H9 (cell line): Measurements from ENCODE around the gene BRWD1. TPM values are rescaled to one million over a fixed set of nuclear protein-coding genes. Genes with fewer than 3 reads are reported as not detected.
A peak's percentile ranks its signal among the peaks of the same experiment; 100 is the strongest.

Experiments
- DNase-seq: peaks from one replicate; pipeline ENCODE4 v3.0.0-alpha.2; 2017
- H2AFZ ChIP-seq: one replicate; pipeline ENCODE4 v1.6.1; 2013; ENCODE audit warnings: mild to moderate bottlenecking, low read length, control low read depth, moderate library complexity
- H2AK5ac ChIP-seq: 2 replicates; pipeline ENCODE4 v1.6.1; 2013; ENCODE audit warnings: low read length, control low read depth, mixed read lengths; ENCODE audit not compliant: insufficient read length
- H2BK120ac ChIP-seq: one replicate; pipeline ENCODE4 v1.6.1; 2013; ENCODE audit warnings: low read depth, mild to moderate bottlenecking, low read length, control low read depth, inconsistent platforms; ENCODE audit not compliant: poor library complexity, severe bottlenecking
- H2BK12ac ChIP-seq: 2 replicates; pipeline ENCODE4 v1.6.1; 2013; ENCODE audit warnings: low read length, control low read depth, mixed read lengths, low read depth; ENCODE audit not compliant: insufficient read length
- H2BK15ac ChIP-seq: 2 replicates; pipeline ENCODE4 v1.6.1; 2013; ENCODE audit warnings: low read depth, low read length, control low read depth
- H2BK20ac ChIP-seq: one replicate; pipeline ENCODE4 v1.6.1; 2013; ENCODE audit warnings: low read depth, mild to moderate bottlenecking, low read length, control low read depth, inconsistent platforms; ENCODE audit not compliant: poor library complexity, severe bottlenecking
- H2BK5ac ChIP-seq: 2 replicates; pipeline ENCODE4 v1.6.1; 2013; ENCODE audit warnings: low read length, control low read depth, mixed read lengths; ENCODE audit not compliant: insufficient read length
- H3K14ac ChIP-seq: 2 replicates; pipeline ENCODE4 v1.6.1; 2013; ENCODE audit warnings: low read length, control low read depth; ENCODE audit not compliant: insufficient read depth
- H3K18ac ChIP-seq: 2 replicates; pipeline ENCODE4 v1.6.1; 2013; ENCODE audit warnings: low read depth, mild to moderate bottlenecking, mixed read lengths, low read length, control low read depth; ENCODE audit not compliant: insufficient read length
- H3K23ac ChIP-seq: 2 replicates; pipeline ENCODE4 v1.6.1; 2013; ENCODE audit warnings: low read length, control low read depth, mixed read lengths, low read depth; ENCODE audit not compliant: insufficient read length
- H3K23me2 ChIP-seq: 2 replicates; pipeline ENCODE4 v1.6.1; 2013; ENCODE audit warnings: low read depth, mild to moderate bottlenecking, mixed read lengths, low read length, control low read depth; ENCODE audit not compliant: insufficient read length, poor library complexity, severe bottlenecking
- H3K27ac ChIP-seq: 2 replicates; pipeline ENCODE4 v1.5.1; 2013; ENCODE audit warnings: low read length, control low read depth, mixed read lengths, low read depth; ENCODE audit not compliant: insufficient read length
- H3K27me3 ChIP-seq: 2 replicates; pipeline ENCODE4 v1.6.1; 2013; ENCODE audit warnings: low read length, control low read depth, inconsistent platforms; ENCODE audit not compliant: insufficient read depth
- H3K4ac ChIP-seq: 2 replicates; pipeline ENCODE4 v1.6.1; 2013; ENCODE audit warnings: low read depth, mild to moderate bottlenecking, control low read depth, inconsistent platforms, low read length, moderate library complexity
- H3K4me1 ChIP-seq: 2 replicates; pipeline ENCODE4 v1.6.1; 2013; ENCODE audit warnings: low read length, control low read depth, inconsistent platforms; ENCODE audit not compliant: insufficient read depth
- H3K4me2 ChIP-seq: 2 replicates; pipeline ENCODE4 v1.6.1; 2013; ENCODE audit warnings: low read length, control low read depth, mixed read lengths; ENCODE audit not compliant: insufficient read length, insufficient read depth
- H3K56ac ChIP-seq: 2 replicates; pipeline ENCODE4 v1.6.1; 2013; ENCODE audit warnings: low read depth, mild to moderate bottlenecking, mixed read lengths, low read length, control low read depth; ENCODE audit not compliant: insufficient read length
- H3K79me1 ChIP-seq: 2 replicates; pipeline ENCODE4 v1.6.1; 2013; ENCODE audit warnings: low read depth, mild to moderate bottlenecking, moderate library complexity, low read length, control low read depth, inconsistent platforms; ENCODE audit not compliant: insufficient read depth, poor library complexity, severe bottlenecking
- H3K79me2 ChIP-seq: 2 replicates; pipeline ENCODE4 v1.6.1; 2013; ENCODE audit warnings: low read length, control low read depth, inconsistent platforms; ENCODE audit not compliant: insufficient read depth
- H3K9ac ChIP-seq: 2 replicates; pipeline ENCODE4 v1.6.1; 2013; ENCODE audit warnings: low read length, control low read depth, mixed read lengths; ENCODE audit not compliant: insufficient read length; ENCODE audit errors: extremely low read depth
- H3K9me3 ChIP-seq: one replicate; pipeline ENCODE4 v1.6.1; 2013; ENCODE audit warnings: low read depth, low read length, inconsistent platforms; ENCODE audit not compliant: control insufficient read depth
- H3T11ph ChIP-seq: one replicate; pipeline ENCODE4 v1.6.1; 2013; ENCODE audit warnings: mild to moderate bottlenecking, low read length, control low read depth, inconsistent platforms
- H4K20me1 ChIP-seq: one replicate; pipeline ENCODE4 v1.6.1; 2013; ENCODE audit not compliant: control insufficient read depth, insufficient read length, insufficient read depth
- H4K5ac ChIP-seq: 2 replicates; pipeline ENCODE4 v1.6.1; 2013; ENCODE audit warnings: low read depth, mild to moderate bottlenecking, mixed read lengths, low read length, control low read depth; ENCODE audit not compliant: insufficient read length
- H4K8ac ChIP-seq: replicated peaks from 2 replicates; pipeline ENCODE4 v1.6.1; 2013; ENCODE audit warnings: low read length, control low read depth, mixed read lengths, low read depth; ENCODE audit not compliant: insufficient read length
- H4K91ac ChIP-seq: 2 replicates; pipeline ENCODE4 v1.6.1; 2013; ENCODE audit warnings: low read depth, mild to moderate bottlenecking, moderate library complexity, mixed read lengths, low read length, control low read depth; ENCODE audit not compliant: insufficient read length
- H3K27ac Mint-ChIP-seq, 3 experiments: 2 replicates in 2 of 3; 3 replicates in 1 of 3; pipeline ENCODE4 v1.8.0; 2020 to 2021; ENCODE audit warnings: mixed read lengths in 3 of 3, mild to moderate bottlenecking in 1 of 3, moderate library complexity in 1 of 3
- H3K27me3 Mint-ChIP-seq: 2 replicates; pipeline ENCODE4 v1.8.0; 2021; ENCODE audit warnings: low read depth, mild to moderate bottlenecking, moderate library complexity, mixed read lengths
- H3K36me3 Mint-ChIP-seq, 3 experiments: 2 replicates in 2 of 3; 3 replicates in 1 of 3; pipeline ENCODE4 v1.8.0; 2020 to 2021; ENCODE audit warnings: low read depth in 3 of 3, mixed read lengths in 3 of 3; ENCODE audit not compliant: insufficient read depth in 1 of 3
- H3K4me1 Mint-ChIP-seq, 2 experiments: 2 replicates each; pipeline ENCODE4 v1.8.0; 2020; ENCODE audit warnings: mixed read lengths in 2 of 2
- H3K4me3 Mint-ChIP-seq, 2 experiments: 2 replicates in 1 of 2; 3 replicates in 1 of 2; pipeline ENCODE4 v1.8.0; 2020 to 2021; ENCODE audit warnings: mild to moderate bottlenecking in 2 of 2, mixed read lengths in 2 of 2, moderate library complexity in 1 of 2
- H3K9me3 Mint-ChIP-seq, 2 experiments: 2 replicates in 1 of 2; 3 replicates in 1 of 2; pipeline ENCODE4 v1.8.0; 2020; ENCODE audit warnings: mild to moderate bottlenecking in 2 of 2, mixed read lengths in 2 of 2, moderate library complexity in 1 of 2
- WGBS: extraction: QIAGEN DNeasy Blood & Tissue Kit; methylation state at CpG from one replicate; pipeline ENCODE4 v1.1.7; 2013; ENCODE audit warnings: missing lambda C conversion rate, low lambda C conversion rate, mixed read lengths; ENCODE audit not compliant: insufficient read length; ENCODE audit errors: extremely low coverage; 5-methylcytosine and 5-hydroxymethylcytosine counted together
- total RNA-seq: library from RNA; stranded (reverse); gene quantifications from 2 replicates; pipeline ENCODE4 v1.2.1, GENCODE V29; 2021
- TF ChIP-seq, protein P1 (sequence below): fragments of 200-600 bp; sonication (generic); conservative IDR thresholded peaks from 3 replicates; pipeline ENCODE4 v1.8.0; 2021; ENCODE audit warnings: antibody characterized with exemption, mild to moderate bottlenecking

BRWD1 gene
- total RNA-seq, 1 experiment from 2014 or later = 48.4 TPM

DNA sequence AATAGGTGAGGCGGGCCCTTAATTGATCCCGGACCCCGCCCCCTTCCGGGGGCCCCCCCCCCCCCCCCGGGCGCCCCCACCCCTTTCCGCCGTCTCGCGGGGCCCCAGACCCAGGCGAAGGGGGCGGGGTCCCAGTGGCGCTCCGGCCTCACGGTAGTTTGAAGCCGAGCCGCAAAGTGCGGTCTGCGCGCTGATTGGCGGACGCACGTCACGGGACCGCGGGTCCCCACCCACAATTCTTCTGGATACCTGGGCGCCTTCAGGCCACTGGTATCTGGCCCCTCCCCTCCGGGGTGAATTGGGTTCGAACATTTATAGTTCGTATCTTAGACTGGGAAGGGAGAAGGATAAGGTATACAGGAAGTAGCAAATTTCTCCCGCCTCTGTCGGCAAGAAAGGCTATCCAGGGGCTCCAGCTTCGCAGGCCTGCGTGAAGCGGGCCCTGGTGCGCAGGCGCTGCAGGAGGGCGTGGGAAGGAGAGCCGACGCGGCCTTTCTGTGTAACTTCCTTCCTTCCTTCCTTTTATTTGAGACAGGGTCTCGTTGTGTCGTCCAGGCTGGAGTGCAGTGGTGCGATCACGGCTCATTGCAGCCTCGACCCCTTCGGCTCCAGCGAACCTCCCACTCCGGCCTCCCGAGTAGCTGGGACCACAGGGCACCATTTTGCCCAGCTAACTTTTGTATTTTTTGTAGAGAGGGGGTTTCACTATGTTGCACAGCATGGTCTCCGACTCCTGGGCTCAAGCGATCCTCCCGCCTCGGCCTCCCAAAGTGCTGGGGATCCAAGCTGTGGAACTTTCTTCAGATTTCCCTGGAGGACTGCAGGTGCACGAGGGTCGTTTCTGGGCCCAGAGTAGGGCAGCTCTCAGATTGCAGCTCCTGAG lies 36.0 kb upstream of the BRWD1 start:
- TF ChIP-seq, protein P1, sequence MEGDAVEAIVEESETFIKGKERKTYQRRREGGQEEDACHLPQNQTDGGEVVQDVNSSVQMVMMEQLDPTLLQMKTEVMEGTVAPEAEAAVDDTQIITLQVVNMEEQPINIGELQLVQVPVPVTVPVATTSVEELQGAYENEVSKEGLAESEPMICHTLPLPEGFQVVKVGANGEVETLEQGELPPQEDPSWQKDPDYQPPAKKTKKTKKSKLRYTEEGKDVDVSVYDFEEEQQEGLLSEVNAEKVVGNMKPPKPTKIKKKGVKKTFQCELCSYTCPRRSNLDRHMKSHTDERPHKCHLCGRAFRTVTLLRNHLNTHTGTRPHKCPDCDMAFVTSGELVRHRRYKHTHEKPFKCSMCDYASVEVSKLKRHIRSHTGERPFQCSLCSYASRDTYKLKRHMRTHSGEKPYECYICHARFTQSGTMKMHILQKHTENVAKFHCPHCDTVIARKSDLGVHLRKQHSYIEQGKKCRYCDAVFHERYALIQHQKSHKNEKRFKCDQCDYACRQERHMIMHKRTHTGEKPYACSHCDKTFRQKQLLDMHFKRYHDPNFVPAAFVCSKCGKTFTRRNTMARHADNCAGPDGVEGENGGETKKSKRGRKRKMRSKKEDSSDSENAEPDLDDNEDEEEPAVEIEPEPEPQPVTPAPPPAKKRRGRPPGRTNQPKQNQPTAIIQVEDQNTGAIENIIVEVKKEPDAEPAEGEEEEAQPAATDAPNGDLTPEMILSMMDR = no peak
- no peak overlapping the region for H2BK20ac ChIP-seq
- H2BK12ac ChIP-seq = no peak overlapping the region
- no peak overlapping the region for H2BK120ac ChIP-seq
- H3K79me2 ChIP-seq = peaks cover 14% of the 10 kb centered on the region
- H3K4ac ChIP-seq = no peak overlapping the region
- no peak overlapping the region for H2BK5ac ChIP-seq
- H2BK15ac ChIP-seq = no peak overlapping the region
- no peak overlapping the region for H4K5ac ChIP-seq
- H3K14ac ChIP-seq = peak overlapping the region; percentile 59; the same call in 1 of the 2 replicates
- H3K9me3 ChIP-seq = no peaks in the 10 kb centered on the region
- H4K8ac ChIP-seq = no peak overlapping the region
- no peak overlapping the region for H2AK5ac ChIP-seq
- H3K56ac ChIP-seq = no peak overlapping the region
- H3K9ac ChIP-seq = peak overlapping the region; percentile 67
- H3K23me2 ChIP-seq = peaks cover 4% of the 10 kb centered on the region
- H3K27ac ChIP-seq = peak overlapping the region; percentile 32
- no peaks in the 10 kb centered on the region for H4K20me1 ChIP-seq
- no peak overlapping the region for H3K23ac ChIP-seq
- H3K4me2 ChIP-seq = peak overlapping the region; percentile 74
- Mint-ChIP-seq H3K36me3 (peaks cover 25 to 35% (median 34%) of the 10 kb centered on the region in 3 experiments; a peak in 6 of 7 replicates), H3K4me1 (peaks cover 39 to 47% of the 10 kb centered on the region in 2 experiments), H3K4me3 (peak overlapping the region; percentile 85 to 90), H3K27me3 (no peaks in the 10 kb centered on the region), H3K9me3 (no peaks in the 10 kb centered on the region; a peak in 1 of 5 replicates), H3K27ac (peak overlapping the region; percentile 96 to 99 (median 98))
- H3K4me1 ChIP-seq = peaks cover 8% of the 10 kb centered on the region; the same call in 1 of the 2 replicates
- no peak overlapping the region for H4K91ac ChIP-seq
- WGBS = no CpG with 5 or more reads among the region's 56 CpGs
- DNase-seq = peak; percentile 98
- peak overlapping the region; percentile 69 for H3K18ac ChIP-seq
- no peaks in the 10 kb centered on the region for H3K27me3 ChIP-seq
- no peak overlapping the region for H3T11ph ChIP-seq
- no peak overlapping the region for H2AFZ ChIP-seq
- no peaks in the 10 kb centered on the region for H3K79me1 ChIP-seq
